SK-N-MC (cell line): ENCODE measurements around the gene ESYT1.

ENCODE experiments used
- DNase-seq: peaks from one replicate; pipeline ENCODE4 v3.0.0-alpha.2; 2011; ENCODE audit warnings: low read depth, low spot score
- H3K27ac ChIP-seq: fragments of 200-600 bp; sonication (generic); 2 replicates; pipeline ENCODE4 v1.5.1; 2016; ENCODE audit warnings: mixed run types
- H3K36me3 ChIP-seq: fragments of 200-600 bp; sonication (generic); 2 replicates; pipeline ENCODE4 v1.6.1; 2017; ENCODE audit warnings: antibody characterized with exemption, low read length, mixed read lengths; ENCODE audit not compliant: insufficient read depth
- H3K4me3 ChIP-seq: fragments of 200-600 bp; sonication (generic); 2 replicates; pipeline ENCODE4 v1.5.1; 2016
- H3K9ac ChIP-seq: fragments of 200-600 bp; sonication (generic); 2 replicates; pipeline ENCODE4 v1.8.0; 2017; ENCODE audit warnings: mixed run types, mixed read lengths; ENCODE audit not compliant: insufficient read length
- H3K9me3 ChIP-seq: fragments of 200-600 bp; sonication (generic); 2 replicates; pipeline ENCODE4 v1.6.1; 2017; ENCODE audit warnings: low read depth, mild to moderate bottlenecking, antibody characterized with exemption, low read length, moderate library complexity, mixed read lengths
- EZH2 ChIP-seq: fragments of 200-600 bp; sonication (generic); IDR thresholded peaks from one replicate; pipeline ENCODE4 v1.6.1; 2017; ENCODE audit warnings: antibody characterized with exemption
- FOXP2 ChIP-seq: optimal IDR thresholded peaks from 2 replicates; pipeline ENCODE3; 2011; ENCODE audit warnings: mild to moderate bottlenecking, moderate library complexity; ENCODE audit not compliant: insufficient read depth; ENCODE audit errors: extremely low read length, control extremely low read depth
- POLR2AphosphoS5 ChIP-seq: IDR thresholded peaks from 2 replicates; pipeline ENCODE4 v1.6.1; 2012; ENCODE audit warnings: mild to moderate bottlenecking, low read depth, low read length, borderline replicate concordance

ESYT1 gene

GRCh38 chr12:56157201-56158028, 29.3 kb downstream of the ESYT1 start:
- peak; percentile 61 for TF ChIP-seq POLR2AphosphoS5
- TF ChIP-seq EZH2 = no peak
- peaks cover 38% of the 10 kb centered on the region for H3K36me3 ChIP-seq
- peak overlapping the region; percentile 91 for H3K9ac ChIP-seq
- H3K4me3 ChIP-seq = peak overlapping the region; percentile 89
- H3K9me3 ChIP-seq = no peaks in the 10 kb centered on the region
- DNase-seq = peak; percentile 34
- H3K27ac ChIP-seq = peak overlapping the region; percentile 89

GRCh38 chr12:56158029-56158925, 30.2 kb downstream of the ESYT1 start, which contains the start of gene MYL6:
Gene MYL6, plus strand, starts transcription at chr12:56158359. Its CDS starts 43 bp downstream, at chr12:56158402.
- no peaks in the 10 kb centered on the region for H3K9me3 ChIP-seq
- peaks cover 47% of the 10 kb centered on the region for H3K36me3 ChIP-seq
- H3K4me3 ChIP-seq = peak within 1 kb of the TSS; percentile 89
- no peak for TF ChIP-seq EZH2
- TF ChIP-seq POLR2AphosphoS5 = peak; percentile 100
- no peak for TF ChIP-seq FOXP2
- peak within 1 kb of the TSS; percentile 91 for H3K9ac ChIP-seq
- DNase-seq = peak; percentile 93
- H3K27ac ChIP-seq = peak within 1 kb of the TSS; percentile 89

- peak overlapping the region; percentile 80 for H3K4me3 ChIP-seq
- peak overlapping the region; percentile 90 for H3K9ac ChIP-seq
- no peaks in the 10 kb centered on the region for H3K9me3 ChIP-seq
- TF ChIP-seq FOXP2 (no peak), POLR2AphosphoS5 (peak; percentile 8; the same call in 1 of the 2 replicates)
- H3K27ac ChIP-seq = peak overlapping the region; percentile 75
- H3K36me3 ChIP-seq = peaks cover 54% of the 10 kb centered on the region
- DNase-seq = no peak
Observed at GRCh38 chr12:56158926-56159461, 30.9 kb downstream of the ESYT1 start.

GRCh38 chr12:56159482-56160192, 31.6 kb downstream of the ESYT1 start:
- Histone ChIP-seq H3K4me3 (peak overlapping the region; percentile 80), H3K9me3 (no peaks in the 10 kb centered on the region), H3K9ac (peak overlapping the region; percentile 90), H3K27ac (peak overlapping the region; percentile 75; the same call in 1 of the 2 replicates), H3K36me3 (peaks cover 61% of the 10 kb centered on the region)
- TF ChIP-seq FOXP2 (no peak), POLR2AphosphoS5 (no peak), EZH2 (no peak)
- DNase-seq = no peak

- TF ChIP-seq FOXP2 = no peak
- 0 out of 2 replicates have a peak, but pooled peaks have one; percentile 30 for TF ChIP-seq POLR2AphosphoS5
- no peak for TF ChIP-seq EZH2
- Histone ChIP-seq H3K9ac (peak overlapping the region; percentile 90), H3K9me3 (no peaks in the 10 kb centered on the region), H3K27ac (no peak overlapping the region), H3K4me3 (peak overlapping the region; percentile 80), H3K36me3 (peaks cover 66% of the 10 kb centered on the region)
- no peak for DNase-seq
Observed at GRCh38 chr12:56160193-56160763, 32.2 kb downstream of the ESYT1 start.

- Histone ChIP-seq H3K9ac (peak overlapping the region; percentile 90), H3K4me3 (no peak overlapping the region), H3K27ac (peak overlapping the region; percentile 28; the same call in 1 of the 2 replicates), H3K36me3 (peaks cover 67% of the 10 kb centered on the region), H3K9me3 (no peaks in the 10 kb centered on the region)
- TF ChIP-seq EZH2 (no peak), FOXP2 (no peak), POLR2AphosphoS5 (no peak)
- no peak for DNase-seq
Observed at GRCh38 chr12:56160894-56161689, 33.0 kb downstream of the ESYT1 start.
